C4-2B (cell line): ENCODE measurements around the gene LYRM9.
"Not testable (repeated sequence)": the region's sequence is repeated elsewhere in the genome, so short reads cannot be mapped to it uniquely, and the experiment has no call there.

ENCODE experiments used
- H3K27ac ChIP-seq: fragments of 450-650 bp; 2 replicates; pipeline ENCODE4 v1.5.1; 2017
- CTCF ChIP-seq: fragments of 450-650 bp; conservative IDR thresholded peaks from 2 replicates; pipeline ENCODE4 v1.5.1; 2017; ENCODE audit warnings: mild to moderate bottlenecking
- ZFX ChIP-seq: fragments of 450-650 bp; IDR thresholded peaks from 2 replicates; pipeline ENCODE4 v1.6.1; 2017

The LYRM9 gene

GRCh38 chr17:27846042-27846655 is 47.0 kb downstream of the LYRM9 start:
- TF ChIP-seq ZFX: no peak
- TF ChIP-seq CTCF: no peak
- H3K27ac ChIP-seq: no peak overlapping the region

- TF ChIP-seq ZFX (no peak), CTCF (no peak)
- H3K27ac ChIP-seq: no peak overlapping the region
Measured at GRCh38 chr17:27845264-27846041, 47.7 kb downstream of the LYRM9 start.

GRCh38 chr17:27840688-27841087 is 52.5 kb downstream of the LYRM9 start:
- H3K27ac ChIP-seq: no peak overlapping the region
- TF ChIP-seq ZFX: no peak
- TF ChIP-seq CTCF: no peak

GRCh38 chr17:27840406-27840678 is 52.8 kb downstream of the LYRM9 start:
- H3K27ac ChIP-seq: not testable (repeated sequence)

GRCh38 chr17:27839571-27840405 is 53.4 kb downstream of the LYRM9 start:
- not testable (repeated sequence) for H3K27ac ChIP-seq

GRCh38 chr17:27838607-27839006 is 54.6 kb downstream of the LYRM9 start:
- not testable (repeated sequence) for H3K27ac ChIP-seq

- H3K27ac ChIP-seq: not testable (repeated sequence)
Measured at GRCh38 chr17:27837769-27838168, 55.4 kb downstream of the LYRM9 start.

GRCh38 chr17:27836651-27837050 is 56.5 kb downstream of the LYRM9 start:
- H3K27ac ChIP-seq: no peak overlapping the region
- TF ChIP-seq ZFX: no peak
- no peak for TF ChIP-seq CTCF

- no peak for TF ChIP-seq ZFX
- TF ChIP-seq CTCF: no peak
- no peak overlapping the region for H3K27ac ChIP-seq
Measured at GRCh38 chr17:27834571-27834970, 58.6 kb downstream of the LYRM9 start.
